ENCODE results near the gene KIR3DL2.
"Not testable (repeated sequence)": the region's sequence is repeated elsewhere in the genome, so short reads cannot be mapped to it uniquely, and the experiment has no call there.

Gene KIR3DL2

GRCh38 chr19:54850061-54850640 lies at the start of gene KIR3DL2:
Gene KIR3DL2, plus strand, starts transcription at chr19:54850443. Its CDS starts 33 bp downstream, at chr19:54850476.
- not testable (repeated sequence) for H3K4me3 ChIP-seq (ENCODE audit: low read depth in 1 of 2, low read length in 2 of 2); H3K27ac ChIP-seq (ENCODE audit: low read length); H3K36me3 ChIP-seq (ENCODE audit: control insufficient read depth in 1 of 2, insufficient read depth in 2 of 2, low read length in 2 of 2); H3K27me3 ChIP-seq (ENCODE audit: low read depth, low read length); H3K9me3 ChIP-seq (ENCODE audit: control insufficient read depth in 1 of 2, low read length in 2 of 2); H3K4me1 ChIP-seq (ENCODE audit: control insufficient read depth in 1 of 2, insufficient read depth in 2 of 2, low read length in 2 of 2)

- Histone ChIP-seq H3K9me3 (ENCODE audit: control insufficient read depth in 1 of 2, low read length in 2 of 2) (no peaks in the 10 kb centered on the region), H3K27ac (ENCODE audit: low read length) (no peak within 1 kb of the TSS), H3K4me1 (ENCODE audit: control insufficient read depth in 1 of 2, insufficient read depth in 2 of 2, low read length in 2 of 2) (no peaks in the 10 kb centered on the region), H3K36me3 (ENCODE audit: control insufficient read depth in 1 of 2, insufficient read depth in 2 of 2, low read length in 2 of 2) (no peaks in the 10 kb centered on the region), H3K4me3 (ENCODE audit: low read depth in 1 of 2, low read length in 2 of 2) (no peak within 1 kb of the TSS), H3K27me3 (ENCODE audit: low read depth, low read length) (no peaks in the 10 kb centered on the region)
Measured at GRCh38 chr19:54803410-54803809, 46.8 kb upstream of the KIR3DL2 start, which contains the start of gene KIR2DL4. Gene KIR2DL4, plus strand, starts transcription at chr19:54803610. Its CDS starts 42 bp downstream, at chr19:54803652.

GRCh38 chr19:54804101-54804500 lies 46.1 kb upstream of the KIR3DL2 start:
- H3K4me3 ChIP-seq (ENCODE audit: low read depth in 1 of 2, low read length in 2 of 2) = no peak overlapping the region
- H3K4me1 ChIP-seq (ENCODE audit: control insufficient read depth in 1 of 2, insufficient read depth in 2 of 2, low read length in 2 of 2) = no peaks in the 10 kb centered on the region
- H3K9me3 ChIP-seq (ENCODE audit: control insufficient read depth in 1 of 2, low read length in 2 of 2) = no peaks in the 10 kb centered on the region
- H3K27me3 ChIP-seq (ENCODE audit: low read depth, low read length) = no peaks in the 10 kb centered on the region
- no peaks in the 10 kb centered on the region for H3K36me3 ChIP-seq (ENCODE audit: control insufficient read depth in 1 of 2, insufficient read depth in 2 of 2, low read length in 2 of 2)
- H3K27ac ChIP-seq (ENCODE audit: low read length) = no peak overlapping the region

GRCh38 chr19:54804571-54804970 lies 45.7 kb upstream of the KIR3DL2 start:
- no peak overlapping the region for H3K27ac ChIP-seq (ENCODE audit: low read length)
- no peak overlapping the region for H3K4me3 ChIP-seq (ENCODE audit: low read depth in 1 of 2, low read length in 2 of 2)

GRCh38 chr19:54805665-54806515 lies 44.4 kb upstream of the KIR3DL2 start:
- Histone ChIP-seq H3K27ac (ENCODE audit: low read length) (no peak overlapping the region), H3K9me3 (ENCODE audit: control insufficient read depth in 1 of 2, low read length in 2 of 2) (no peaks in the 10 kb centered on the region), H3K4me3 (ENCODE audit: low read depth in 1 of 2, low read length in 2 of 2) (no peak overlapping the region), H3K27me3 (ENCODE audit: low read depth, low read length) (no peaks in the 10 kb centered on the region), H3K4me1 (ENCODE audit: control insufficient read depth in 1 of 2, insufficient read depth in 2 of 2, low read length in 2 of 2) (no peaks in the 10 kb centered on the region), H3K36me3 (ENCODE audit: control insufficient read depth in 1 of 2, insufficient read depth in 2 of 2, low read length in 2 of 2) (no peaks in the 10 kb centered on the region)

More at GRCh38 chr19:54804571-54804970, 45.7 kb upstream of the KIR3DL2 start:
- Histone ChIP-seq H3K36me3 (ENCODE audit: control insufficient read depth in 1 of 2, insufficient read depth in 2 of 2, low read length in 2 of 2) (no peaks in the 10 kb centered on the region), H3K9me3 (ENCODE audit: control insufficient read depth in 1 of 2, low read length in 2 of 2) (no peaks in the 10 kb centered on the region), H3K27me3 (ENCODE audit: low read depth, low read length) (no peaks in the 10 kb centered on the region), H3K4me1 (ENCODE audit: control insufficient read depth in 1 of 2, insufficient read depth in 2 of 2, low read length in 2 of 2) (no peaks in the 10 kb centered on the region)

- H3K27ac ChIP-seq (ENCODE audit: low read length) = no peak overlapping the region
- H3K27me3 ChIP-seq (ENCODE audit: low read depth, low read length) = no peaks in the 10 kb centered on the region
- H3K4me1 ChIP-seq (ENCODE audit: control insufficient read depth in 1 of 2, insufficient read depth in 2 of 2, low read length in 2 of 2) = no peaks in the 10 kb centered on the region
- peaks cover 0 to under 1% of the 10 kb centered on the region in 2 donors for H3K9me3 ChIP-seq (ENCODE audit: control insufficient read depth in 1 of 2, low read length in 2 of 2)
- H3K4me3 ChIP-seq (ENCODE audit: low read depth in 1 of 2, low read length in 2 of 2) = no peak overlapping the region
- no peaks in the 10 kb centered on the region for H3K36me3 ChIP-seq (ENCODE audit: control insufficient read depth in 1 of 2, insufficient read depth in 2 of 2, low read length in 2 of 2)
Measured at GRCh38 chr19:54806516-54806838, 43.8 kb upstream of the KIR3DL2 start.

- H3K27ac ChIP-seq (ENCODE audit: low read length); H3K9me3 ChIP-seq (ENCODE audit: control insufficient read depth in 1 of 2, low read length in 2 of 2); H3K27me3 ChIP-seq (ENCODE audit: low read depth, low read length); H3K4me1 ChIP-seq (ENCODE audit: control insufficient read depth in 1 of 2, insufficient read depth in 2 of 2, low read length in 2 of 2); H3K4me3 ChIP-seq (ENCODE audit: low read depth in 1 of 2, low read length in 2 of 2); H3K36me3 ChIP-seq (ENCODE audit: control insufficient read depth in 1 of 2, insufficient read depth in 2 of 2, low read length in 2 of 2): not testable (repeated sequence)
Measured at GRCh38 chr19:54814571-54814970, 35.7 kb upstream of the KIR3DL2 start.

GRCh38 chr19:54816251-54816650 lies 34.0 kb upstream of the KIR3DL2 start, which contains the start of gene KIR3DL1:
Gene KIR3DL1, plus strand, starts transcription at chr19:54816468.
- H3K27ac ChIP-seq (ENCODE audit: low read length); H3K4me1 ChIP-seq (ENCODE audit: control insufficient read depth in 1 of 2, insufficient read depth in 2 of 2, low read length in 2 of 2); H3K9me3 ChIP-seq (ENCODE audit: control insufficient read depth in 1 of 2, low read length in 2 of 2); H3K36me3 ChIP-seq (ENCODE audit: control insufficient read depth in 1 of 2, insufficient read depth in 2 of 2, low read length in 2 of 2); H3K4me3 ChIP-seq (ENCODE audit: low read depth in 1 of 2, low read length in 2 of 2); H3K27me3 ChIP-seq (ENCODE audit: low read depth, low read length): not testable (repeated sequence)

GRCh38 chr19:54817670-54818536 lies 32.3 kb upstream of the KIR3DL2 start:
- H3K27ac ChIP-seq (ENCODE audit: low read length) = no peak overlapping the region
- H3K27me3 ChIP-seq (ENCODE audit: low read depth, low read length) = no peaks in the 10 kb centered on the region
- no peak overlapping the region for H3K4me3 ChIP-seq (ENCODE audit: low read depth in 1 of 2, low read length in 2 of 2)
- H3K4me1 ChIP-seq (ENCODE audit: control insufficient read depth in 1 of 2, insufficient read depth in 2 of 2, low read length in 2 of 2) = no peaks in the 10 kb centered on the region
- H3K36me3 ChIP-seq (ENCODE audit: control insufficient read depth in 1 of 2, insufficient read depth in 2 of 2, low read length in 2 of 2) = no peaks in the 10 kb centered on the region
- no peaks in the 10 kb centered on the region for H3K9me3 ChIP-seq (ENCODE audit: control insufficient read depth in 1 of 2, low read length in 2 of 2)

- not testable (repeated sequence) for H3K27me3 ChIP-seq (ENCODE audit: low read depth, low read length); H3K9me3 ChIP-seq (ENCODE audit: control insufficient read depth in 1 of 2, low read length in 2 of 2); H3K36me3 ChIP-seq (ENCODE audit: control insufficient read depth in 1 of 2, insufficient read depth in 2 of 2, low read length in 2 of 2); H3K27ac ChIP-seq (ENCODE audit: low read length); H3K4me3 ChIP-seq (ENCODE audit: low read depth in 1 of 2, low read length in 2 of 2); H3K4me1 ChIP-seq (ENCODE audit: control insufficient read depth in 1 of 2, insufficient read depth in 2 of 2, low read length in 2 of 2)
Measured at GRCh38 chr19:54824416-54824815, 25.8 kb upstream of the KIR3DL2 start.

GRCh38 chr19:54825326-54825725 lies 24.9 kb upstream of the KIR3DL2 start:
- not testable (repeated sequence) for H3K27ac ChIP-seq (ENCODE audit: low read length); H3K4me3 ChIP-seq (ENCODE audit: low read depth in 1 of 2, low read length in 2 of 2); H3K27me3 ChIP-seq (ENCODE audit: low read depth, low read length); H3K36me3 ChIP-seq (ENCODE audit: control insufficient read depth in 1 of 2, insufficient read depth in 2 of 2, low read length in 2 of 2); H3K9me3 ChIP-seq (ENCODE audit: control insufficient read depth in 1 of 2, low read length in 2 of 2); H3K4me1 ChIP-seq (ENCODE audit: control insufficient read depth in 1 of 2, insufficient read depth in 2 of 2, low read length in 2 of 2)
